H9 (cell line): Measurements from ENCODE around the gene OVAAL. TPM values are rescaled to one million over a fixed set of nuclear protein-coding genes. Genes with fewer than 3 reads are reported as not detected.

Source experiments
- DNase-seq: peaks from one replicate; pipeline ENCODE4 v3.0.0-alpha.2; 2017
- H2AFZ ChIP-seq: one replicate; pipeline ENCODE4 v1.6.1; 2013; ENCODE audit warnings: mild to moderate bottlenecking, low read length, control low read depth, moderate library complexity
- H2AK5ac ChIP-seq: 2 replicates; pipeline ENCODE4 v1.6.1; 2013; ENCODE audit warnings: low read length, control low read depth, mixed read lengths; ENCODE audit not compliant: insufficient read length
- H2BK120ac ChIP-seq: one replicate; pipeline ENCODE4 v1.6.1; 2013; ENCODE audit warnings: low read depth, mild to moderate bottlenecking, low read length, control low read depth, inconsistent platforms; ENCODE audit not compliant: poor library complexity, severe bottlenecking
- H2BK12ac ChIP-seq: 2 replicates; pipeline ENCODE4 v1.6.1; 2013; ENCODE audit warnings: low read length, control low read depth, mixed read lengths, low read depth; ENCODE audit not compliant: insufficient read length
- H2BK15ac ChIP-seq: 2 replicates; pipeline ENCODE4 v1.6.1; 2013; ENCODE audit warnings: low read depth, low read length, control low read depth
- H2BK20ac ChIP-seq: one replicate; pipeline ENCODE4 v1.6.1; 2013; ENCODE audit warnings: low read depth, mild to moderate bottlenecking, low read length, control low read depth, inconsistent platforms; ENCODE audit not compliant: poor library complexity, severe bottlenecking
- H2BK5ac ChIP-seq: 2 replicates; pipeline ENCODE4 v1.6.1; 2013; ENCODE audit warnings: low read length, control low read depth, mixed read lengths; ENCODE audit not compliant: insufficient read length
- H3K14ac ChIP-seq: 2 replicates; pipeline ENCODE4 v1.6.1; 2013; ENCODE audit warnings: low read length, control low read depth; ENCODE audit not compliant: insufficient read depth
- H3K18ac ChIP-seq: 2 replicates; pipeline ENCODE4 v1.6.1; 2013; ENCODE audit warnings: low read depth, mild to moderate bottlenecking, mixed read lengths, low read length, control low read depth; ENCODE audit not compliant: insufficient read length
- H3K23ac ChIP-seq: 2 replicates; pipeline ENCODE4 v1.6.1; 2013; ENCODE audit warnings: low read length, control low read depth, mixed read lengths, low read depth; ENCODE audit not compliant: insufficient read length
- H3K23me2 ChIP-seq: 2 replicates; pipeline ENCODE4 v1.6.1; 2013; ENCODE audit warnings: low read depth, mild to moderate bottlenecking, mixed read lengths, low read length, control low read depth; ENCODE audit not compliant: insufficient read length, poor library complexity, severe bottlenecking
- H3K27ac ChIP-seq: 2 replicates; pipeline ENCODE4 v1.5.1; 2013; ENCODE audit warnings: low read length, control low read depth, mixed read lengths, low read depth; ENCODE audit not compliant: insufficient read length
- H3K27me3 ChIP-seq: 2 replicates; pipeline ENCODE4 v1.6.1; 2013; ENCODE audit warnings: low read length, control low read depth, inconsistent platforms; ENCODE audit not compliant: insufficient read depth
- H3K4ac ChIP-seq: 2 replicates; pipeline ENCODE4 v1.6.1; 2013; ENCODE audit warnings: low read depth, mild to moderate bottlenecking, control low read depth, inconsistent platforms, low read length, moderate library complexity
- H3K4me1 ChIP-seq: 2 replicates; pipeline ENCODE4 v1.6.1; 2013; ENCODE audit warnings: low read length, control low read depth, inconsistent platforms; ENCODE audit not compliant: insufficient read depth
- H3K4me2 ChIP-seq: 2 replicates; pipeline ENCODE4 v1.6.1; 2013; ENCODE audit warnings: low read length, control low read depth, mixed read lengths; ENCODE audit not compliant: insufficient read length, insufficient read depth
- H3K56ac ChIP-seq: 2 replicates; pipeline ENCODE4 v1.6.1; 2013; ENCODE audit warnings: low read depth, mild to moderate bottlenecking, mixed read lengths, low read length, control low read depth; ENCODE audit not compliant: insufficient read length
- H3K79me1 ChIP-seq: 2 replicates; pipeline ENCODE4 v1.6.1; 2013; ENCODE audit warnings: low read depth, mild to moderate bottlenecking, moderate library complexity, low read length, control low read depth, inconsistent platforms; ENCODE audit not compliant: insufficient read depth, poor library complexity, severe bottlenecking
- H3K79me2 ChIP-seq: 2 replicates; pipeline ENCODE4 v1.6.1; 2013; ENCODE audit warnings: low read length, control low read depth, inconsistent platforms; ENCODE audit not compliant: insufficient read depth
- H3K9ac ChIP-seq: 2 replicates; pipeline ENCODE4 v1.6.1; 2013; ENCODE audit warnings: low read length, control low read depth, mixed read lengths; ENCODE audit not compliant: insufficient read length; ENCODE audit errors: extremely low read depth
- H3K9me3 ChIP-seq: one replicate; pipeline ENCODE4 v1.6.1; 2013; ENCODE audit warnings: low read depth, low read length, inconsistent platforms; ENCODE audit not compliant: control insufficient read depth
- H3T11ph ChIP-seq: one replicate; pipeline ENCODE4 v1.6.1; 2013; ENCODE audit warnings: mild to moderate bottlenecking, low read length, control low read depth, inconsistent platforms
- H4K20me1 ChIP-seq: one replicate; pipeline ENCODE4 v1.6.1; 2013; ENCODE audit not compliant: control insufficient read depth, insufficient read length, insufficient read depth
- H4K5ac ChIP-seq: 2 replicates; pipeline ENCODE4 v1.6.1; 2013; ENCODE audit warnings: low read depth, mild to moderate bottlenecking, mixed read lengths, low read length, control low read depth; ENCODE audit not compliant: insufficient read length
- H4K8ac ChIP-seq: replicated peaks from 2 replicates; pipeline ENCODE4 v1.6.1; 2013; ENCODE audit warnings: low read length, control low read depth, mixed read lengths, low read depth; ENCODE audit not compliant: insufficient read length
- H4K91ac ChIP-seq: 2 replicates; pipeline ENCODE4 v1.6.1; 2013; ENCODE audit warnings: low read depth, mild to moderate bottlenecking, moderate library complexity, mixed read lengths, low read length, control low read depth; ENCODE audit not compliant: insufficient read length
- H3K27ac Mint-ChIP-seq, 3 experiments: 2 replicates in 2 of 3; 3 replicates in 1 of 3; pipeline ENCODE4 v1.8.0; 2020 to 2021; ENCODE audit warnings: mixed read lengths in 3 of 3, mild to moderate bottlenecking in 1 of 3, moderate library complexity in 1 of 3
- H3K27me3 Mint-ChIP-seq: 2 replicates; pipeline ENCODE4 v1.8.0; 2021; ENCODE audit warnings: low read depth, mild to moderate bottlenecking, moderate library complexity, mixed read lengths
- H3K36me3 Mint-ChIP-seq, 3 experiments: 2 replicates in 2 of 3; 3 replicates in 1 of 3; pipeline ENCODE4 v1.8.0; 2020 to 2021; ENCODE audit warnings: low read depth in 3 of 3, mixed read lengths in 3 of 3; ENCODE audit not compliant: insufficient read depth in 1 of 3
- H3K4me1 Mint-ChIP-seq, 2 experiments: 2 replicates each; pipeline ENCODE4 v1.8.0; 2020; ENCODE audit warnings: mixed read lengths in 2 of 2
- H3K4me3 Mint-ChIP-seq, 2 experiments: 2 replicates in 1 of 2; 3 replicates in 1 of 2; pipeline ENCODE4 v1.8.0; 2020 to 2021; ENCODE audit warnings: mild to moderate bottlenecking in 2 of 2, mixed read lengths in 2 of 2, moderate library complexity in 1 of 2
- H3K9me3 Mint-ChIP-seq, 2 experiments: 2 replicates in 1 of 2; 3 replicates in 1 of 2; pipeline ENCODE4 v1.8.0; 2020; ENCODE audit warnings: mild to moderate bottlenecking in 2 of 2, mixed read lengths in 2 of 2, moderate library complexity in 1 of 2
- WGBS: extraction: QIAGEN DNeasy Blood & Tissue Kit; methylation state at CpG from one replicate; pipeline ENCODE4 v1.1.7; 2013; ENCODE audit warnings: missing lambda C conversion rate, low lambda C conversion rate, mixed read lengths; ENCODE audit not compliant: insufficient read length; ENCODE audit errors: extremely low coverage; 5-methylcytosine and 5-hydroxymethylcytosine counted together
- total RNA-seq: library from RNA; stranded (reverse); gene quantifications from 2 replicates; pipeline ENCODE4 v1.2.1, GENCODE V29; 2021
- TF ChIP-seq, protein P1 (sequence below): fragments of 200-600 bp; sonication (generic); conservative IDR thresholded peaks from 3 replicates; pipeline ENCODE4 v1.8.0; 2021; ENCODE audit warnings: antibody characterized with exemption, mild to moderate bottlenecking

OVAAL gene
- total RNA-seq, 1 experiment from 2014 or later = not detected

DNA sequence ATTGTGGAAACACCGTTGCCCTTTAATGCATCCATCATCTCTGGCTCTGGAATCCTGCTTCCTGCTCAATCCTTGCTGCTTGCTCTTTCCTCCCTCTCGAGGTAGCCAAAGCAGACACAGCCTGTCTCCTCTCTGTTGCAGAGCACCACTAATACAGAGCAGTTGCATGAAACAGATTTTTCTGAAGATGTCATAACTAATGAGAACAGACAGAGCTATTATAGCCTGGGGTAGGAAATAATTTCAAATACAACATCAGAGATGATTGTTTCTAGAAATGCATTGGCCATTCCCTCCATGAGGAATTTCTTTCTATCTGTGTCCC lies 33.1 kb upstream of the OVAAL start:
- H2BK12ac ChIP-seq = no peak overlapping the region
- no peak overlapping the region for H4K5ac ChIP-seq
- Mint-ChIP-seq H3K27me3 (no peaks in the 10 kb centered on the region), H3K4me3 (no peak overlapping the region), H3K36me3 (no peaks in the 10 kb centered on the region), H3K4me1 (peaks cover 22 to 36% of the 10 kb centered on the region in 2 experiments), H3K27ac (no peak overlapping the region), H3K9me3 (no peaks in the 10 kb centered on the region)
- H2AFZ ChIP-seq = no peak overlapping the region
- no peaks in the 10 kb centered on the region for H3K79me1 ChIP-seq
- no peaks in the 10 kb centered on the region for H3K9me3 ChIP-seq
- WGBS = no CpG with 5 or more reads among the region's 2 CpGs
- H3K79me2 ChIP-seq = no peaks in the 10 kb centered on the region
- H3K27me3 ChIP-seq = no peaks in the 10 kb centered on the region
- H3K9ac ChIP-seq = no peak overlapping the region
- H2BK120ac ChIP-seq = no peak overlapping the region
- H2AK5ac ChIP-seq = no peak overlapping the region
- H3K27ac ChIP-seq = no peak overlapping the region
- peaks cover 2% of the 10 kb centered on the region; the same call in 1 of the 2 replicates for H3K4me1 ChIP-seq
- no peak overlapping the region for H3K4ac ChIP-seq
- no peak overlapping the region for H3K23ac ChIP-seq
- no peak overlapping the region for H3T11ph ChIP-seq
- H2BK5ac ChIP-seq = no peak overlapping the region
- H4K91ac ChIP-seq = no peak overlapping the region
- H3K4me2 ChIP-seq = no peak overlapping the region
- no peak overlapping the region for H3K18ac ChIP-seq
- no peak overlapping the region for H3K14ac ChIP-seq
- no peak overlapping the region for H2BK15ac ChIP-seq
- TF ChIP-seq, protein P1, sequence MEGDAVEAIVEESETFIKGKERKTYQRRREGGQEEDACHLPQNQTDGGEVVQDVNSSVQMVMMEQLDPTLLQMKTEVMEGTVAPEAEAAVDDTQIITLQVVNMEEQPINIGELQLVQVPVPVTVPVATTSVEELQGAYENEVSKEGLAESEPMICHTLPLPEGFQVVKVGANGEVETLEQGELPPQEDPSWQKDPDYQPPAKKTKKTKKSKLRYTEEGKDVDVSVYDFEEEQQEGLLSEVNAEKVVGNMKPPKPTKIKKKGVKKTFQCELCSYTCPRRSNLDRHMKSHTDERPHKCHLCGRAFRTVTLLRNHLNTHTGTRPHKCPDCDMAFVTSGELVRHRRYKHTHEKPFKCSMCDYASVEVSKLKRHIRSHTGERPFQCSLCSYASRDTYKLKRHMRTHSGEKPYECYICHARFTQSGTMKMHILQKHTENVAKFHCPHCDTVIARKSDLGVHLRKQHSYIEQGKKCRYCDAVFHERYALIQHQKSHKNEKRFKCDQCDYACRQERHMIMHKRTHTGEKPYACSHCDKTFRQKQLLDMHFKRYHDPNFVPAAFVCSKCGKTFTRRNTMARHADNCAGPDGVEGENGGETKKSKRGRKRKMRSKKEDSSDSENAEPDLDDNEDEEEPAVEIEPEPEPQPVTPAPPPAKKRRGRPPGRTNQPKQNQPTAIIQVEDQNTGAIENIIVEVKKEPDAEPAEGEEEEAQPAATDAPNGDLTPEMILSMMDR = no peak
- no peak overlapping the region for H4K8ac ChIP-seq
- no peak overlapping the region for H2BK20ac ChIP-seq
- DNase-seq = no peak
- no peaks in the 10 kb centered on the region for H3K23me2 ChIP-seq
- H4K20me1 ChIP-seq = no peaks in the 10 kb centered on the region
- no peak overlapping the region for H3K56ac ChIP-seq
